Measurements from ENCODE around the gene TMPRSS2.

DNA sequence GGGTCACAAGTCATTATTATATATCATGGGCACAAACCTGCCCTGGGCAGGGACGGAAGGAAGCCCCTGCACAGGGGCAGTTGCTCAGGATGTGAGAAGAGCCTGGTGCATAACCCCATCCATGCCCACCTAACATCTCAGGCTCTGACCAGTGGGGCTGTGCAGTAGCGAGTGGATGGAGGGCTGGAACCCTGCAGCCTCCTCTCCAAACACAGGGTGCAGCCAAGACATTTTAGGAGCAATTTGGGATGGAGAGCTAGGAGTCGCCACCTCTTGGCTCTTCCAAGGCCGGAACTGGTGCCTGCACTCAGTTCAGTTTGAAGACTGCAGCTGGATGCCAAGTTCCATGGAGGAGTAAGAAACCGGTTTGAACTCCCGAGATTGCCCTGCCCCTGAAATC, 79.1 kb downstream of the TMPRSS2 start:
- TF ChIP-seq EZH2 (IDR thresholded peaks at IDR 0.05; ENCODE audit: borderline replicate concordance, insufficient read depth, low read depth, low read length, poor library complexity, severe bottlenecking) (no peak), CTCF (IDR thresholded peaks at IDR 0.05) (no peak)

Data from B cell (primary cell).